ENCODE measurements around the gene LGR4. TPM values are rescaled to one million over a fixed set of nuclear protein-coding genes. Genes with fewer than 3 reads are reported as not detected.

The LGR4 gene
- total RNA-seq, 4 donors from 2014 or later = 5.5 to 37.6 (median 11.8) TPM

- no peak overlapping the region for H3K27ac ChIP-seq
- TF ChIP-seq POLR2A (IDR thresholded peaks at IDR 0.05) = no peak
- no peak for TF ChIP-seq CTCF (IDR thresholded peaks at IDR 0.05 in 4 of 5, conservative IDR thresholded peaks at IDR 0.05 in 1 of 5)
- no peaks in the 10 kb centered on the region for H3K9me3 ChIP-seq
- no peaks in the 10 kb centered on the region for H3K4me1 ChIP-seq
- H3K36me3 ChIP-seq = no peaks in the 10 kb centered on the region
- ATAC-seq (no peak), DNase-seq (no peak)
- no peaks in the 10 kb centered on the region for H3K27me3 ChIP-seq
- in situ Hi-C loops (cut with MboI; ENCODE audit: low sequenced_read_pairs in 4 of 4) = no loop called here
- H3K4me3 ChIP-seq = no peak overlapping the region
- intact Hi-C loops (cut with DNase I; ENCODE audit: low total_unique reads) = no loop called here
These were observed 153.5 kb downstream of the LGR4 start for GRCh38 chr11:27319072-27319471.

GRCh38 chr11:27317751-27318150 is 154.8 kb downstream of the LGR4 start:
- TF ChIP-seq POLR2A (IDR thresholded peaks at IDR 0.05) (no peak), CTCF (IDR thresholded peaks at IDR 0.05 in 4 of 5, conservative IDR thresholded peaks at IDR 0.05 in 1 of 5) (no peak)
- no peaks in the 10 kb centered on the region for H3K36me3 ChIP-seq
- H3K27me3 ChIP-seq = no peaks in the 10 kb centered on the region
- H3K27ac ChIP-seq = no peak overlapping the region
- intact Hi-C loops (cut with DNase I; ENCODE audit: low total_unique reads) = no loop called here
- ATAC-seq (no peak), DNase-seq (no peak)
- no peaks in the 10 kb centered on the region for H3K9me3 ChIP-seq
- in situ Hi-C loops (cut with MboI; ENCODE audit: low sequenced_read_pairs in 4 of 4) = no loop called here
- no peaks in the 10 kb centered on the region for H3K4me1 ChIP-seq
- no peak overlapping the region for H3K4me3 ChIP-seq

Small RNA genes lying within 50 kb of the gene (microRNA-seq; reads per million reads assigned to microRNA genes)
- 0 reads per million in 2 donors for gene MIR8087 (ENCODE audit: borderline replicate concordance in 2 of 2)

Other genes starting within 250 kb of the LGR4 start
- gene CCDC34, start 109.6 kb downstream of the LGR4 start, total RNA-seq = 1 to 10 TPM in 1 of 4 donors, under 1 TPM in 3; 0.24 to 1.3 (median 0.64) TPM
- gene LIN7C, start 34.0 kb upstream of the LGR4 start, total RNA-seq = 10 to 100 TPM; 10.6 to 22.8 (median 13.8) TPM
- gene BDNF, start 227.7 kb upstream of the LGR4 start, total RNA-seq = under 1 TPM in 1 of 4 donors, not detected in 3; 0.09 TPM